Stimulated activated effector memory CD8-positive, alpha-beta T cell treated with anti-CD3 and anti-CD28 coated beads, Interleukin-12 subunit alpha, Interleukin-12 subunit beta, amount 100 ng/mL, for 72 hours (primary cell): Measurements from ENCODE around the gene GRK6.

Source experiments
- ATAC-seq: fragments of 150-1000 bp; cut with Tn5 transposase; 2 replicates; pipeline ENCODE4 v1.10.0; 2021
- DNase-seq, 2 donors: peaks; one replicate each; pipeline ENCODE4 v3.0.0; 2021 to 2022; ENCODE audit warnings: low spot score in 2 of 2
- H3K27ac Mint-ChIP-seq: one replicate; pipeline ENCODE4 v1.8.0; 2022; ENCODE audit warnings: mild to moderate bottlenecking, mixed read lengths
- H3K36me3 Mint-ChIP-seq: one replicate; pipeline ENCODE4 v1.8.0; 2022; ENCODE audit warnings: mild to moderate bottlenecking, mixed read lengths
- H3K4me1 Mint-ChIP-seq: one replicate; pipeline ENCODE4 v1.8.0; 2022; ENCODE audit warnings: mixed read lengths
- H3K4me3 Mint-ChIP-seq: one replicate; pipeline ENCODE4 v1.8.0; 2022; ENCODE audit warnings: mild to moderate bottlenecking, mixed read lengths
- H3K9me3 Mint-ChIP-seq: one replicate; pipeline ENCODE4 v1.8.0; 2022; ENCODE audit warnings: mixed read lengths

The GRK6 gene

DNA sequence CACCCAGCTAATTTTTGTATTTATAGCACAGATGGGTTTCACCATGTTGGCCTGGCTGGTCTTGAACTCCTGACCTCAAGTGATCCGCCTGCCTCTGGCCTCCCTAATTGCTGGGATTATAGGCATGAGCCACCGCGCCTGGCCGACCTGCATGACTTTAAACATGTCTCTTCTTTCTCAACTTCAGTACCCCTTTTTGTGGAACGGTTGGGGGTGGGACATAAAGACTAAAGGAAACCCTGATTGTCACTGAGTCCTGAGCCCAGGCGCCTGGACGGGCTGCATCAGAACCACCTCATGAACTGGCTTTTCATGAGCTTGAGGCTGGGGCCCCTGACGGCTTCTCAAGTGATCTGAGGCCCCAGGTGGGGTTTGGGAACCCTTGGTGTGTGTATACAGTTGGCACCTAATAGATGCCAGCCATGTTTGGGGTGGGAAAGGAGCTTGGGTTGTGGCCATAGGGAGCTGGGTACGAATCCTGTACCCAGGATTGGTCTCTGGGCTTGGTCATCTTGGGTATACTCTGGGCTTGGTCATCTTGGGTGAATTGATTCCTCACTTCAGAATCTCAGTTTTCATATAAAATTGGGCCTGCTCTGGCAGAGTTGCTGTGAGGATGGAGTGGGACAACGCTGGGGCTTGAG is 2.2 kb downstream of the GRK6 start:
- no peaks in the 10 kb centered on the region for H3K9me3 Mint-ChIP-seq
- ATAC-seq (no peak), DNase-seq (no peak)
- H3K36me3 Mint-ChIP-seq, result peaks cover 81% of the 10 kb centered on the region
- H3K4me1 Mint-ChIP-seq, result peaks cover 72% of the 10 kb centered on the region
- H3K4me3 Mint-ChIP-seq, result peak overlapping the region; percentile 76
- H3K27ac Mint-ChIP-seq, result peak overlapping the region; percentile 93

DNA sequence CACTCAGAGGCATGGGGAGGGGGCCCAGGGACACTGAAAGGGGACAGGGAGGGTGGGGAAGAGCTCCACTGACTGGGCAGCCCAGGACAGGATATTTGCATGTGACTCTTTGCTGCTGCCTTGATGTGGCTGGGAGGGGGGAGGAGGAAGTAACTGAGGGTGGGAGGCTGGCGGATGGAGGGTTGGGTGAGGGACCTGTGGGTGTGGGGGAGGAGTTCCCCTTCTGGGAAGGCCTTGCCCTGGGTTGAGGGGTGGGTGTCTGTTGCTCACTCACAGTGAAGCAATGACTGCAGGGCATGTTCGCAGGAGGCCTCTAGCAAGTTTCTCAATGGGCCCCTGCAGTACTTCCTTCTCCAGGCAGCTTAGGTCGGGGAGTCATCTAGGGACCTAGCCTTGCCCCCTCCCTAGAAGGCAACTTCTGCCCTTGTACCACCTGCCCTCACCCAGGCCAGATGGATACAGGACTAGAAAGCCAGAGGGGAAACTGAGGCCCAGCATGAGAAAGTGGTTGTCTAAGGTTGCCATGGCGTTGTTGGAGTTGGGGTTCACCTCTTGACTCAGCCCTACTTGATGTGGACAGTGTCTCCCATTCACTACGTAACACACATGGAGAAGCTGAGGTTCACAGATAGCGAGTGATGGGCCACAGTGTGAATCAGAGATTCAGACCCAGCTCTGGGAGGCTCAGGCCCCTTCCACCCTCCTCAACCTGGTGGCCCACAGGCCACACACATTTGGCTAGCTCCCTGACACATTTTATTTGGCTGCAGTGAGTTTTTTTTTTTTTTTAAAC is 3.0 kb downstream of the GRK6 start:
- Mint-ChIP-seq H3K27ac (peak overlapping the region; percentile 93), H3K4me3 (peak overlapping the region; percentile 76), H3K36me3 (peaks cover 89% of the 10 kb centered on the region), H3K9me3 (no peaks in the 10 kb centered on the region), H3K4me1 (peaks cover 75% of the 10 kb centered on the region)
- peak; percentile 47 for ATAC-seq
- peak; percentile 56 to 87 for DNase-seq

DNA sequence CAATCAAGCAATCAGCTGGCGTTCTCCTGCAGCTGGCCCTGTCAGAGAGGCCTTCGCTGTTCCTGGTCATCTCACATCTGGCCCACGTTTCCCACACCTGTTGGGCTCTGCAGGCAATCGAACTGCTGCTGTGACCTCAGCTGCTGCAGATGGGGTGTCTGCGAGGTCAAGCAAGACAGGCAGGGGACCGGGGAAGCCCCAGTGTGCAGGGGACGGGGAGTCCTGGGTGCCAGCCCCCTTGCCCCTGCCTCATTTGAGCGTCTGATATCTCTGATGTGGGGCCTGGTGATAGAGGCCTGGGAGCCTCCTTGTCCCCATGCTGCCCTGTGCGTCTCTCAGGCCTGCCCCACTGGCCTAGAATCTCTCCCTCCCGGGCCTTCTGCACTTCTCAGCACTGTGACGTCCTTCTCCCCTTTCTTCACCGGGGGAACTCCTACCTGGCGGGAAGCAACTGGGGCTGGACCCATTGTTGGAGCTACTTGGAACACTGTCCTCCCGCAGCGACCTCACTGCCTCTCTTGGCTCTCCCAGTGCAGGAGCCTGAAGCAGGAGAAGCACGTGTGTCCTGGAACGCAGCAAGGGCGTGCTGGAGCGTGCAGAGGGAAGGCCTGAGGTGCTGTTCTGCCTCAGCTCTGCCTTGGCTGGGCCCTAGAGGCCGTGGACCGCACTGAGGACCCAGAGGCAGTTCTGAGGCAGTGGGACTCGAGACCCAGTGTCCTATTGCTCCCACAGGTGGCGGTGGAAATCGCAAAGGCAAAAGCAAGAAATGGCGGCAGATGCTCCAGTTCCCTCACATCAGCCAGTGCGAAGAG is 3.9 kb downstream of the GRK6 start:
- Mint-ChIP-seq H3K4me1 (peaks cover 74% of the 10 kb centered on the region), H3K27ac (peak overlapping the region; percentile 93), H3K4me3 (peak overlapping the region; percentile 76), H3K9me3 (no peaks in the 10 kb centered on the region), H3K36me3 (peaks cover 96% of the 10 kb centered on the region)
- ATAC-seq (no peak), DNase-seq (no peak)

DNA sequence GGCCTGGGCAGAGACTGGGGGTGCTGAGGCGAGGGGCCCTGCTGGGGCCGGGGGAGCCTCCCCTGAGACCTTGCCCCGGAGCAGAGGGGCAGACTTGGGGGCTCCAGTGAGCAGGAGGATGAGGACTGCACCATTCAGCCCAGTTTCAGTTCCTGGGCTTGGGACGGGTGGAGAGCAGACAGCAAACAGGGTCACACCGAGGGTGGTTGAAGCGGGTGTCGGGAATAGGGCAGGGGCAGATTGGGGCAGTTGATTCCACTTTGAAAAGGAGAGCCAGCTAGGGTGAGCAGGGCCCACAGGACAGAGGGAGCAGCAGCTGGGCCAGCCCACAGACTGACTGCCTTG is 4.5 kb downstream of the GRK6 start:
- Mint-ChIP-seq H3K9me3 (no peaks in the 10 kb centered on the region), H3K4me3 (peak overlapping the region; percentile 76), H3K4me1 (peaks cover 68% of the 10 kb centered on the region), H3K27ac (peak overlapping the region; percentile 93), H3K36me3 (peaks cover 97% of the 10 kb centered on the region)
- no peak for ATAC-seq
- no peak for DNase-seq

DNA sequence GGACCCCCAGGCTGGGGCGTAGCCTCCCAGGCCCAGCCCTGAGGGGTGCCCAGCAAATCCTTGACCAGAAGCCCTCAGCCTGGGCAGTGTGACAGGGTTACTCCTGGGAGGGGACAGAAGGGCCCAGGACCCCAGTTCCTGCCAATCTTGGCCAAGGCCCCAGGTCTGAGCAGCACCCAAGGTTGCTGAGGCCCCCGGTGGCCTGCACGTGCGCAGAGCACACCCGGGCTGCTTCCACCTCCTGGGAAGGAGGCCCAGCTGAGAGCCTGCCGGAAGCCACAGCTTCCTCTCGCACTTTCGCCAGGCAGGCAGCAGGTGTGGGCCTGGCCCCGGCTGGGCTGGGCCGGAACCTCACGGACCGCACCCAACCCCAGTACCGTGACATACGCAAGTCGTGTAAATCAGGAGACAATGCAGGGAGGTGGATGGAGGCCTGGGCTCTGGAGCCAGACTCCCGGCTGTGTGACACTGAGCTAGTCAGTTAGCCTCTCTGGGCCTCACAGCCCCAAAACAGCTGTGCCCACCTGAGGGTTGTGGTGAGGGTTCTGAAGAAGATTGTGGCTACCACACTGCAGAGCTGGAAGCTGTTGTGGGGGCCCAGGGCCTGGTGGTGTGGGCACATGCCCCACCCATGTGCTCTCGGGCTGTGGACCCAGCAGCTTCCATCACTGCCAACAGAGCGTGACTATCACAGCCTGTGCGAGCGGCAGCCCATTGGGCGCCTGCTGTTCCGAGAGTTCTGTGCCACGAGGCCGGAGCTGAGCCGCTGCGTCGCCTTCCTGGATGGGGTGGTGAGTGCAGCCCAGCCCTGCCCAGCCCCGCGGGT is 5.1 kb downstream of the GRK6 start:
- Mint-ChIP-seq H3K9me3 (no peaks in the 10 kb centered on the region), H3K4me3 (peak overlapping the region; percentile 76), H3K4me1 (peaks cover 67% of the 10 kb centered on the region), H3K36me3 (peaks cover 97% of the 10 kb centered on the region), H3K27ac (peak overlapping the region; percentile 93)
- ATAC-seq (peak; percentile 71), DNase-seq (peak; percentile 53 to 89)

DNA sequence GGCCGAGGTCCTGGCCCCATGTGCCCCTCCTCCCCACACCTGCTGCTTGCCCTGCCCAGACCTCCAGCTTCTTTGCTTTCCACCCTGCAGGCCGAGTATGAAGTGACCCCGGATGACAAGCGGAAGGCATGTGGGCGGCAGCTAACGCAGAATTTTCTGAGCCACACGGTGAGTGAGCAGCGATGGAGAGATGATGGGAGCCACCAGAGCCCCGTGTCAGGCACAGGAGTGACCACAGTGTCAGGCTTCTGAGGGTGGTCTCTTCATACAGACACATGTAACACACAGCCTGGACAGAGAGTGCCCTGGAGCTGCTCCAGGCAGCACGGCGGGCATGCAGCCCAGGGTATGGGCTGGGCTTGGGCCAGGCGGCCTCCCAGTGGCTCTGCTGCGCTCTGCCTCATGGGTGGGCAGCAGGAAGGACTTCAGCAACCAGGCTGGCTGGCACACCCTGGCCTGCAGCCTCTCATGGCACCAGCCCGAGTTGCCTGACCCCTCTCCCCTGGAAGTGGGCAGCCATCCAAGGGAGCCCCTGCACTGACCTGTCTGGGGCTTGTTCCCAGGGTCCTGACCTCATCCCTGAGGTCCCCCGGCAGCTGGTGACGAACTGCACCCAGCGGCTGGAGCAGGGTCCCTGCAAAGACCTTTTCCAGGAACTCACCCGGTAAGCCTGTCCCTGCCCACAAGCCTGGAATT is 5.8 kb downstream of the GRK6 start:
- H3K9me3 Mint-ChIP-seq, result no peaks in the 10 kb centered on the region
- ATAC-seq, result peak; percentile 44
- peak in 1 of 2 donors; percentile 34 for DNase-seq
- peaks cover 74% of the 10 kb centered on the region for H3K4me1 Mint-ChIP-seq
- peak overlapping the region; percentile 76 for H3K4me3 Mint-ChIP-seq
- H3K27ac Mint-ChIP-seq, result peak overlapping the region; percentile 93
- peaks cover 100% of the 10 kb centered on the region for H3K36me3 Mint-ChIP-seq

DNA sequence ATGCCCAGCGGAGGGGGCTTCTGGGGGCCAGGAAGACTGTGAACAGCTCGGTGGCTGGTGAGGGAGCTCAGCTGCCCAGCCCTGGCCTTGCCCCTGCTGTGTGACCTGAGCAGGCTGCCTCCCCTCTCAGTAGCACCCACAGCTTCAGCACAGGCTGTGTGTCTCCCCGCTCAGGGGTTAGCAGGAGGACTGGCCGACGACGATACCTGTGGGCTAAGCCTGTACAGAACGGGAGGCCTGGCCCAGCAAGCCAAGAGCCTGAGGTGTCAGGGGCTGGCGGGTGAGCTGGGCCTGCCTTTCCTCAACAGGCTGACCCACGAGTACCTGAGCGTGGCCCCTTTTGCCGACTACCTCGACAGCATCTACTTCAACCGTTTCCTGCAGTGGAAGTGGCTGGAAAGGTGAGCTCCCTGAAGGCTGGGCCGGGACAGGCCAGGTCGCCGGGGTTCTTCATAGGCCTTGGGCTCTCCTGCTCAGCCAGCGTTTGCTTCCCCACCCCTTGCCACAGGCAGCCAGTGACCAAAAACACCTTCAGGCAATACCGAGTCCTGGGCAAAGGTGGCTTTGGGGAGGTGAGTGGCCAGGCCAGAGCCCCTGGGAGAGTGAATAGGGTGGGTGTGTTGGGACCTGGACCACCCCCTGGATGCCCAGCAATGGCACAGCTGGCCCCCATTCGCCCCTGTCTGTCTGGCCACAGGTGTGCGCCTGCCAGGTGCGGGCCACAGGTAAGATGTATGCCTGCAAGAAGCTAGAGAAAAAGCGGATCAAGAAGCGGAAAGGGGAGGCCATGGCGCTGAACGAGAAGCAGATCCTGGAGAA is 6.6 kb downstream of the GRK6 start:
- H3K4me1 Mint-ChIP-seq, result peaks cover 75% of the 10 kb centered on the region
- peaks cover 100% of the 10 kb centered on the region for H3K36me3 Mint-ChIP-seq
- no peak for ATAC-seq
- H3K4me3 Mint-ChIP-seq, result peak overlapping the region; percentile 76
- H3K9me3 Mint-ChIP-seq, result no peaks in the 10 kb centered on the region
- DNase-seq, result no peak
- peak overlapping the region; percentile 93 for H3K27ac Mint-ChIP-seq

DNA sequence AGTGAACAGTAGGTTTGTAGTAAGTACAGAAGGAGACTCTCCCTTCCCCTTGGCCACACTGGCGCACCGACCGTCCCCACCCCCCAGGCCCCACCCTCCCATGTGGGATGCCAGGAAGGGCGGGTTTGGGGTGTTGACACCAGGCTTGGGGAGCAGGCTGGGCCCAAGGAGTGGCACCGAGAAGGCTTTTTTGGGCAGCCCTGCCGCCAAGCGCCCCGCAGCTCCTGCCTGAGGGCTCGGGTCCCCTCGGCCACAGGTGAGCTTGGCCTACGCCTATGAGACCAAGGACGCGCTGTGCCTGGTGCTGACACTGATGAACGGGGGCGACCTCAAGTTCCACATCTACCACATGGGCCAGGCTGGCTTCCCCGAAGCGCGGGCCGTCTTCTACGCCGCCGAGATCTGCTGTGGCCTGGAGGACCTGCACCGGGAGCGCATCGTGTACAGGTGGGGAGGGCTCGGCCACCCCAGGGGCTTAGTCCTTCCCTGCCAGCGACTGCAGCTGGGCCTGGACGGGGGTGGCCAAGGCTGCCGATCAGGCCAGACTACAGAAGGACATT is 7.3 kb downstream of the GRK6 start:
- Mint-ChIP-seq H3K27ac (peak overlapping the region; percentile 93), H3K9me3 (no peaks in the 10 kb centered on the region), H3K36me3 (peaks cover 100% of the 10 kb centered on the region), H3K4me1 (peaks cover 70% of the 10 kb centered on the region), H3K4me3 (peak overlapping the region; percentile 76)
- peak in 1 of 2 donors; percentile 48 for DNase-seq
- ATAC-seq, result no peak

DNA sequence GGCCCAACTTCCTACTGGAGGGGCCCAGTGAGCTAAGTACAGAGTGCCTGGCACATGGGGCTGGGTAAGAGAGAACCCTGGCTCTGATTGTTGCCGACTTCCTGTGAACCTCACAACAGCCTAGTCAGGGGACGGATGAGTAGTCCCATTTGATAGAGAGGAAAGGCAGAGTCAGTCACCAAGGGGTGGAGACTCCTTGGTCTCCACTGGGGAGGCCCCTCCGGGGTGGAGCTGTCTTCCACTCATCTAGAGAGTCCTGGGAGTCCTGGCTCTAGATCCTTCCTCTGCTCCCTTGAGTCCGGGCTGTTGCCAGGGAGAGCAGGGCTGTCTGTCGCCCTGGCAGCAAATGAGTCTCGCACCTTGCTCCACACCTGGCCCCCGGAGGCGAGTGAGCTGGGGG is 8.0 kb downstream of the GRK6 start:
- peak; percentile 15 to 62 for DNase-seq
- peak; percentile 70 for ATAC-seq
- Mint-ChIP-seq H3K36me3 (peaks cover 100% of the 10 kb centered on the region), H3K4me3 (peak overlapping the region; percentile 76), H3K4me1 (peaks cover 64% of the 10 kb centered on the region), H3K27ac (peak overlapping the region; percentile 61), H3K9me3 (no peaks in the 10 kb centered on the region)

DNA sequence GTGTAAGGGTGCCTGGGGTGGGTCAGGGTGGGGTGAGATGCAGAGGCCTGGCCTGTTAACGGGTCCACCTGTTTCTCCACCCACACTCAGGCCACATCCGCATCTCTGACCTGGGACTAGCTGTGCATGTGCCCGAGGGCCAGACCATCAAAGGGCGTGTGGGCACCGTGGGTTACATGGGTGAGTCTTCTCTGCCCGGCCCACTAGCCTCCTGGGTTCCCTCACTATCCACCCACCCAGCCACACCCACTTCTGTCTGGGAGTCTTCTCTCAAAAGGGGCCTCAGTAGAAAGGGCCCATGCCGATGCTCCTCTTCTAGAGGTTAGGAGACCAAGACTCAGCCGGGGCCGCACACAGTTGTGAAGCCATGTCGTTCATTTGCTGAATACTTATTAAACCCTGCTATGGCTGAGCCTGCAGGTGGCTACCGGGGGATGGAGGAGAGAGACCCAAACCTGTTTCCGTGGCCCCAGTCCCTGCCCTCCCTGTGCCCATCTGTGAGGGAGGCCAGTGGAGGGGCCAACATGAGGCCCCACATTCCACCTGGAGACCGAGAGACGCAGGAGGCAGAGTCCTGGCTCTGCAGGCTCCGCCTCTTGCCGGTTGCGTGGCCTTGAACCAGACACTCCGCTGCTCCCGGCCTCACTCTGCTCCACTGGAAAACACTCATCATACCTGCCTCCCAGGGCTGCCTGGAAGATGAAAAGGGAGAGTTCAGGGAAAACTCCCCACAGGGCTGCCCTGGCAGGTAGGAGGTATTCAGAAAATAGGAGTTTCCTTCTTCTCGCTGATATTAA is 8.7 kb downstream of the GRK6 start:
- peaks cover 64% of the 10 kb centered on the region for H3K4me1 Mint-ChIP-seq
- H3K27ac Mint-ChIP-seq, result peak overlapping the region; percentile 61
- no peaks in the 10 kb centered on the region for H3K9me3 Mint-ChIP-seq
- DNase-seq (no peak), ATAC-seq (no peak)
- peak overlapping the region; percentile 76 for H3K4me3 Mint-ChIP-seq
- H3K36me3 Mint-ChIP-seq, result peaks cover 100% of the 10 kb centered on the region

DNA sequence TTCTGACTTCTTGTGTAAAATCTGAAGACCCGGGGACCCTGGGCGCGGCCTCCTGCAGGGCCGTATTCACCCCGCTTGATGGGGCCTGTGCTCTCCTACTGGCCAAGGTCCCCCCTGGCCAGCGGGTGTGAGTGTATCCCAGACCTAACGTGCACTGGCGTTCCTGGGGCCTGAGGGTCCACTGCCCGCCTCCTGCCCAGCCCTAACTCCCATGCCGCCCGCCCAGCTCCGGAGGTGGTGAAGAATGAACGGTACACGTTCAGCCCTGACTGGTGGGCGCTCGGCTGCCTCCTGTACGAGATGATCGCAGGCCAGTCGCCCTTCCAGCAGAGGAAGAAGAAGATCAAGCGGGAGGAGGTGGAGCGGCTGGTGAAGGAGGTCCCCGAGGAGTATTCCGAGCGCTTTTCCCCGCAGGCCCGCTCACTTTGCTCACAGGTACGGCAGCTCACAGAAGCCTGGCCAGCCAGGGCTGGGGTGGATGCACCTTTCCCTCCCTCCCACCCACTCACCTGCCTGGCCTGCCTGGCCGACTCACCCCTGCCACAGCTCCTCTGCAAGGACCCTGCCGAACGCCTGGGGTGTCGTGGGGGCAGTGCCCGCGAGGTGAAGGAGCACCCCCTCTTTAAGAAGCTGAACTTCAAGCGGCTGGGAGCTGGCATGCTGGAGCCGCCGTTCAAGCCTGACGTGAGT is 9.5 kb downstream of the GRK6 start:
- peaks cover 61% of the 10 kb centered on the region for H3K4me1 Mint-ChIP-seq
- H3K27ac Mint-ChIP-seq, result peak overlapping the region; percentile 83
- no peak overlapping the region for H3K4me3 Mint-ChIP-seq
- no peak for ATAC-seq
- H3K36me3 Mint-ChIP-seq, result peaks cover 98% of the 10 kb centered on the region
- DNase-seq, result no peak
- no peaks in the 10 kb centered on the region for H3K9me3 Mint-ChIP-seq

DNA sequence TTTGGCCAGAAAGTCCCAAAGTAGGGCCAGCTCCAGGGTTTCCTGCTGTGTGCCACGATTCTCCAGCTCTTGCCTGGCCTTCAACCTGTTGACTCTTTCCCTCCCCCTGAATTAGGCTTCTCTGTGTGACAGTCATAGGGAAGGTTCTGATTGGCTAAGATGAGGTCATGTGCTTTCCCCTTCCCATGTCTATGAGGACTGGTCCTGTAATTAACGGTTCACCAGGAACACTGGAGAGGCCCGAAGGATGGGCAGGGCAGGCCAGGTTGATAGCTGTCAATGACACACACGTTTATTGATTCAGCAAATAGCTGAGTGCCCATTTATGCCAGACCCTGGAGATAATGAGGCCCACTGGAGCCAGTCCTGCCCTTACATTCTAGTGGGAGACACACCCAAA is 11.1 kb downstream of the GRK6 start:
- no peak for DNase-seq
- Mint-ChIP-seq H3K4me3 (no peak overlapping the region), H3K4me1 (peaks cover 59% of the 10 kb centered on the region), H3K36me3 (peaks cover 96% of the 10 kb centered on the region), H3K9me3 (no peaks in the 10 kb centered on the region), H3K27ac (peak overlapping the region; percentile 83)
- no peak for ATAC-seq
